HG02981 (cell line): Measurements from ENCODE around the gene EHD4.

Experiments used
- ATAC-seq: cut with Tn5 transposase; IDR thresholded peaks from one replicate; pipeline ENCODE4 v1.9.1; 2021; ENCODE audit warnings: mild to moderate bottlenecking, moderate library complexity; ENCODE audit not compliant: unreplicated experiment

EHD4 gene

DNA sequence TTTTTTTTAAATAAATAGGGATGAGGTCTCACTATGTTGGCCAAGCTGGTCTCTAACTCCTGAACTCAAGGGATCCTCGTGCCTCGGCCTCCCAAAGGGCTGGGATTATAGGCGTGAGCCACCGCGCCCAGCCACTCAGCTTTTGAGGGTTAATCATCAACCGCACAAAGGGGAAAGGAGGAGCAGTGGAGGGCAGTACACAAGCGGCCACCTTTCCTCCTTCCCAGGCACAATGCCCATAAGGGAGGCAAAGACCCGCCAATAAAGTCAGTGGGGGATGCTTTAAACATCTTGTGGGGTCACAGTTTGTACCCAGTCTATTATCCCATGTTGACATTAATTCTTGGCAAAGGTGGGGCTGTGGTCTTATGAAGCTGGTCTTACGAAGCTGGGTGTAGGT is 32.4 kb downstream of the EHD4 start:
- no peak for ATAC-seq

- ATAC-seq, result no peak
These were observed 34.8 kb downstream of the EHD4 start for GRCh38 chr15:41937568-41937923.

DNA sequence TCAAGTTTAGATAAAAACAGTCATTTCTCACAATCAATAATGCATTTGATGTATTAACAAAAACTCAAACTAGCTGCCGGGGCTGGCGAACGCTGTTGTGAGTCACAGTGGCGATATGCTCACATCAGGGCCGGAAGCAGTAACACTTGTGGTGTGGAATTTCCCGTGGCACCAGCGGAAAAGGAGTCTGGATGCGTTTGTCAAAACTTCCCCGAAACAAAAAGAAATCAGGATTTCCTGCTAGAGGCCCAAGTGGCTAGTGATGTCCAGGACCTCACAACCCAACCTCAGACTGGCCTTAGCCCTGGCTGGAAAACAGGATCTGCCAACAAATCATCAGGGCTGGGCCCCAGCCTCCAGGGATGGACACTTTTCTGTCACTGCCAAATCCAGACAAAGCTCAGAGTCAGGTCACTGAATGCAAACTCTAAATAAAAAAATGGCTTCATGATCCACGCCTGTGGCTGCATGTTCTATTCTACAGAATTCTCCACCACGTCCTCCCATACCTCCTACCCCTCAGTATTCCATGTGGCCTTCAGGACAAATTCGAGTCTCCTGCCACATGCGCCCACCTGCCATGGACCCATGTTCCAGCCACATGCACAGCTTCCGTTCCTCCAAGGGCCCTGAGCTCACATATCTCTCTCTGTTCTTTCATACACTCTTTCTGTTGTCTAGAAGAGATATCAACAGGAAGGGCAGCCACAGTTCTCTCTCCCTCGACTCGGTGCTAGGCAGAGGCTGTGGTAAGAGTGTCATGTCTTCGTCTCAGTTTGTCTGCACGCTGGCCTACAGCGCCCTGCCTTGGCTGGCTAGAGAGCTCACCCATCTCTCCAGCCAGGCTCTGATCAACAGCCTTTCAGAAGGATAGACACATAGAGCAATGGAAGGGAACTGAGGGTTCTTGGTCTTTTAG is 35.4 kb downstream of the EHD4 start:
- ATAC-seq, result no peak

DNA sequence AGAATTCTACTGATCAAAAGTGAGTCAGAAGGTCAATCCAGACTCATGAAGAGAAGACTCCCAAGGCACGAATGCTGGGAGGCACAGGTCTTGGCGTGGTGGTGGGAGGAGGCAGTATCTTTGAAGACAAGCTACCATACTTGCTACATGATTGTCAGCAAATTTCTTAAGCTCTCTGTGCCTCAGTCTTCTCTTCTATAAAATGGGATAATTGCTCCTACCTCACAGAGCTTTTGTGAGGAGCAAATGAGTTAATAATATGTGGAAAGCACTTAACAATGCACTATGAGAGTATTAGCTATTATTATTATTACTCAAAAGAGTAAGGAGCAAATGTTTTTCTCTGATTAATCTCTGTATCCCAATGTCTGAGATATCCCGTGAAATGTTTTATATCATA is 36.2 kb downstream of the EHD4 start:
- no peak for ATAC-seq

- ATAC-seq, result no peak
These were observed 36.8 kb downstream of the EHD4 start for GRCh38 chr15:41935566-41936020.

DNA sequence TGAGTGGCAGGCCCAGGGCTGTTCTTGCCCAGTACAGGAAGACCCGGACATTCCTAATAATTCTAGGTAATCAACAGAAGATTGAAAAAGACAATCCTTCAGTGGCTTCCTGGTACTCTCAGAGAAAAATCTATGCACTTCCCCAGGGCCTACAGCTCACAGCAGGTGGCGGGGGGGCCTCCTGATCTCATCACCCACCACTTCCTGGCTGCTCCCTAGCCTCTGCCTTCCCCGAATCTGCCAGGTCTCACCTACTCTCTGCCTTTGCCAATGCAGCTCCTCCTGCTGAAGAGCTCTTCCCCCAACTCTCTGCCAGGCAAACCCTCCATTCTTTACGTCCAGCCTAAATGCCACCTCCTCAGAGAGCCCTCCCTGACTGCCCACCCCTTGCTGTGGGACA is 37.5 kb downstream of the EHD4 start:
- no peak for ATAC-seq

- ATAC-seq, result no peak
These were observed 38.6 kb downstream of the EHD4 start for GRCh38 chr15:41933771-41934170.

GRCh38 chr15:41933326-41933725 is 39.0 kb downstream of the EHD4 start:
- no peak for ATAC-seq

DNA sequence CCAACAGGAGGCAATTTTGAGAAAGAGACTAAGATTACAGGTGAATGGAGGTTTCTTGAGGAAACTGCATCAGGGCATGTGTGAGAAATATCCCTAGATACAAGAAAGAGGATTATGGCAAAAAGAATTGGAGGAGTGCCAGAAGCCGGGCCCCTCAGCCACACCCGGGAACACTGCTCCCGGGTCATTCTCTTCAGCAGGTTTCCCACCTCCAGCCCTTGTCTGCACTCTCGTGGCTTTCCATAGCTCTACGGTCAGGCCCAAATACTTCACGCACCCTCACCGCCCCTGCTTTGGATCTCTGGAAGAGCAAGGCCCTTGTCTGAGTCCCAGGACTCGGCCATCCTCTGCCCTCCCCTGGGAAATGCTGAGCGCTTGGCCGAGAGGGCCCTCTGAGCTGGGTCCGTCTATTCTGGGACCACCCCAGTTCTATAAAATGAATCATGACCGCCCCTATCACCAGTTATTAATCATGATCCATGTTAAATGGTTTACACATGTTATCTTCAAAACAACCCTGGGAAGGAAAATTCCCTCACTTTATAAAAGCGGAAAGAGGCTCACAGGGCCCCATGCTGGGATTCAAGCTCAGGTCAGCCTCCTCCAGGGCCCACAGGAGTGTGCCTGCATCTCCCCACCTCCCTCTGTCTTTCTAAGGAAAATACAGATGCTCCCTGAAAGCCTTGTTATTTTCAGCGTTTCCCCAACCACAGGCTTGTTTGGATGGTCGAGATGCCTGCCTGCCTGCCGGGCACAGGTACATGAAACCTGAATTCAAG is 39.7 kb downstream of the EHD4 start:
- ATAC-seq, result no peak

GRCh38 chr15:41932101-41932500 is 40.3 kb downstream of the EHD4 start:
- ATAC-seq, result no peak

GRCh38 chr15:41930867-41931222 is 41.5 kb downstream of the EHD4 start:
- ATAC-seq, result no peak

- no peak for ATAC-seq
These were observed 42.0 kb downstream of the EHD4 start for GRCh38 chr15:41930221-41930866.

- peak; percentile 73 for ATAC-seq
These were observed 43.4 kb downstream of the EHD4 start for GRCh38 chr15:41928637-41929620.

DNA sequence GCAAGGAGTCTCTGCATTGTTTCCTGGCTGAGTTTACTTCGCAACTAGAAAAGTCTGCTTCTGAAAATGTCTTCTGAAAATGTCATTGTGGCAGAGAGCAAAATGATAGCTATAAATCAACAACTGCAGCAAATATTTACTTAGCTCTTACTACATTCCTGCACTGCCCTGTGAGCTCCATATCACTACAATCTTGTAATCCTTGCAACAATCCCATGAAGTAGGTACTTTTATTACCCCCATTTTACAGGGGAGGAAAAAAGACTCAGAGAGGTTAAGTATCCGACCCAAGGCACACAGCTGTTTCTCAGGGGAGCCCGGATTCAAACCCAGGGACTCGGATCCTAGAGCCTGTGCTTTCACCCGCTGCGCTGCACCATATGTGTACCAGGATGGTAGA is 44.3 kb downstream of the EHD4 start:
- ATAC-seq, result no peak

- no peak for ATAC-seq
These were observed 44.8 kb downstream of the EHD4 start for GRCh38 chr15:41927536-41927935.

- ATAC-seq, result no peak
These were observed 45.9 kb downstream of the EHD4 start for GRCh38 chr15:41926185-41927056.

- ATAC-seq, result no peak
These were observed 47.2 kb downstream of the EHD4 start for GRCh38 chr15:41925086-41925608.

DNA sequence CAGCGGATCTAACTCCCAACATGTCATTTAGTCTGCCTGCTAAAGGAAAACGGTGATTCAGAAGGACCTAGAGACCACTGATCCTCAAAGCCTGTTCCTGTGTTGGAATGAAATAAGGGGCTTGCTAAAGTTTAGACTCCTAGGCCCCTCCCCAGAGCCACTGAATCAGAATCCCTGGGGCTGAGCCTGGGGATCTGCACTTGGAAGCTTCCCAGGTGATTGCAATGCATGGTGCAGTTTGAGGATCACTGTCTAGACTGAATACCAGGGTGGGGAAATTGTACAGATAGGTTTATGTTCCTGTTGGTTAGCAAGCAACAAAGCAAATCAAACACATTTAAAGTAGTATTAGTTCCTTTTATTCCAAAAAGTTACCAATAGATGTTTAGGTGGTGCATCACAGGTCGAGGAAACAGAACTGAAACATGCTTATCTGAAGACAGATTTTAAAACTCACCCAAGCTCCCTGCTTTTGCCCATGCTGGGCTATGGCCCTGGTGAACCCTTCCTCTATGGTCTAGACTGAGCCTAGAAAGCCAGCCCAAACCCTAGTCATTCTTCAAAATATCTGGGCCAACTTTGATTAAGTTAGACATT is 48.9 kb downstream of the EHD4 start:
- no peak for ATAC-seq

GRCh38 chr15:41922353-41922752 is 50.0 kb downstream of the EHD4 start:
- ATAC-seq, result no peak
